GM18498 (cell line): ENCODE results near the gene SEPTIN10.
"Not testable (repeated sequence)": the region's sequence is repeated elsewhere in the genome, so short reads cannot be mapped to it uniquely, and the experiment has no call there.

Source experiments
- ATAC-seq: cut with Tn5 transposase; IDR thresholded peaks from one replicate; pipeline ENCODE4 v1.9.1; 2021; ENCODE audit warnings: mild to moderate bottlenecking, moderate library complexity; ENCODE audit not compliant: unreplicated experiment

SEPTIN10 gene

DNA sequence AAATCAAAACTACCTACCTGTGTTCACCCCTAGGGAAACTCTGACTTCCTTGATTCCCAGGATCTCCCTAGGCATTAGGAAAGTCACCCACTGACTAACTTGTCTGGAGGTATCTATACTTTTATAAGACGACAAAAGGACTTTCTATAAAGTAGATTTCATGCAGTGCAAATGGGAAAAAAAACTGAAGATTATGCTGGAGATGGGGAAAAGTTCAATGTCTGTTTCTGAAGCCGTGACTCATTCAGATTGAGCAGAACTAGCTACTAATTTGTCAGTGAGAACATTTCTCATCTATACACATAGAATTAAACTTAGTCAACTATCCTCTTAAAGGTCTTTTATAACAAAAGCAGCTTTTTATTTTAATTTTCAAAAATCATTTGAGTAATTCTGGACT is 6.0 kb downstream of the SEPTIN10 start:
- no peak for ATAC-seq

GRCh38 chr2:109604597-109604996 is 9.2 kb downstream of the SEPTIN10 start:
- ATAC-seq = no peak

DNA sequence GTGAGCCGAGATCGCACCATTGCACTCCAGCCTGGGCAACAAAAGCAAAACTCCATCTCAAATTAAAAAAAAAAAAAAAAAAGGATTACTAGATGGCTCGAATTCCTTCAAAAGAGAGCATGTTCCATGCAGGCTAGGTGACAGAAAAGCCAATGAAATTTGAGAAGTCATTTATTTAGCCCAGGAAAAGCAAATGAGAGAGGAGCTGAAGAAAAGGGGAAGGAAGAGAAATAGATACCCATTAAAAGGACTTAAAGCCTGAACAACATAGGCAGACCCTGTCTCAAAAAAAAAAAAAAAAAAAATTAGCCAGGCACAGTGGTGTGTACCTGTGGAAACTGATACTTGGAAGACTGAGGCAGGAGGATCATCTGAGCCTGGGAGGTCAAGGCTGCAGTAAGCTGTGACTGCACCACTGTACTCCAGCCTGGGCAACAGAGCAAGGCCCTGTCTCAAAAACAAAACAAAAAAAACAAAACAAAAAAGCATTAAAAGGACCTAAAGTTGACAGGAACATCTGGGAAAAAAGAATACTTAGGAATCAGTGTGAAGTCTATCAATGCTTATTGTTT is 11.1 kb downstream of the SEPTIN10 start:
- ATAC-seq = no peak

DNA sequence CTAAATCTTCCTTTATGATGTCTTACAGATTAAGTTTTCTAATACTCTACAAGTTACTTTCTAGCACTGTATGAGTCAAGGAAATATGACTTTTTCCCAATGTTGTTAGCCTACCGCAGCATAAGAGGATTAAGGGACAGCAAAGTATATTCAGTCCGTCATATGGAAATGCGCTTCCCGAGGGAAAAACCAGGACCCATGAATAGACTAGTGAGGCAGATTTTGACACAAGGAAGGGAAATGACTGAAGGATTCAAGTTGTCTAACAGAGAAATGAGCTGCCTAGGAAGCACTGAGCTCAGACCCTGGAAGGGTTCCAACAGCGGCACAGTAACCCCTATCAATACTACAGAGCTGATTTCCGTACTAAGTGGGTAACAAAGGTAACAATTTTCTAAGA is 12.0 kb downstream of the SEPTIN10 start:
- ATAC-seq = no peak

DNA sequence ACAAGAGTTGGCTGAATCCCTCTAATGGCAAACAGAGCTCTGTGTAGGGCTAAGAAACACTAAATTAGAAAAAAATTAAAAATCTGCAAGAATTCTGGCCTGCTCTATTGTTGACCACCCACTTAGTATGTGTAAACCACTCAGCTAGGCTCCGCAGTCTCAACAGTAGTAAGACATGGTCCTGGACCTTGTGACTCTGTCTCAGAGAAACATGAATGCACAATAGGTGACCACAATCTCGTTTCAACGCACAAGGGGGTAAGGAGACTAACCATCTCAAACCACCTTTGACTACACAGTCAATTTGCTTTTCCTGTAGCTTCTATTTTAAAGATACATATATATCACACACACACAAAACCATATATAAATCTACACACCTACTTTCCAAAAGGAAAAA is 16.5 kb downstream of the SEPTIN10 start:
- no peak for ATAC-seq

GRCh38 chr2:109595644-109596043 is 18.1 kb downstream of the SEPTIN10 start:
- no peak for ATAC-seq

DNA sequence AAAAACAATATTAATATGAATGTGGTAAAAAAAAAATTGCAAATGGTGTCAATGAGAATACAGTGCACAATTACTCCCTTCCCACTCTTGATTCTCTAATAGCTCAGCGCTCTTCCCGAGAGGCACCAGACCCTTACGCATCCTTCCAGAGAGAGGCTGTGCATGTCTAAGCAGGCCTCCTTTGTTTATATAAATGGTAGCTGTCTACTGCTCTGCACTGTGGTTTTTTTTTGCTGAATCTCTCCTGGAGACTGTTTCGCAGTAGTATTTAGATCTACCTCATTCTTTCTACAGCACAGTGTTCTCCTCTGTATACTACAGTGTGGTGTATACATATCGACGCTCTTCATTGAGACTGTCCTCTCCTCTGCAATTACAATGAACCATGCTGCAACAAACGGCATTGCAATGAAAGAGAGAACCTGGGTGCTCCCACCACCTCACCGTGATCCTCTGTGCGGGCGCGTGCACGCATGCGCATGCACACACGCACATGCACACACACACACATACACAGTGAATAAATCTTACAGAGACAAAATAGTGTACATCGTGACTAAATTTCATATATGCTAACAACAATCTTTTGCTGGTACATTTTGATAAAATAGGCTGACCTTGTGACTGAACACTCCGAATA is 19.4 kb downstream of the SEPTIN10 start:
- no peak for ATAC-seq

DNA sequence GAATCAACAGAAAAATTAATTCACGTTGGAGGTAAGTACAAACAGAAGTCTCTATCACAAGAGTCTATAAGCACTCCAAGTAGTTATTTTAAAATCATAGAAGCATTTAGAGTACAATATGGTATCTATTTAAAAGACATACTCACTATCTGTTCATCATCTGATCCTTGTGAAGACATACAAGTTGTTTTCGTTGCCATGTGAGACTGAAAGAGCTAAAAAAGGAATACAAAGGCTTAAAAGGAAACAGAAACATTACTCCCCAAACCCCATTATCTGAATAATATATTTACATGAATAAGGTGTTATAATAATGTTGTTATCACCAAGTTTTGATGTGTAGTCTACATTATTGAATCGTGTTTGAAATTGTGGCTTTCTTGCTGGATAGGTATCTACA is 20.9 kb downstream of the SEPTIN10 start:
- no peak for ATAC-seq

DNA sequence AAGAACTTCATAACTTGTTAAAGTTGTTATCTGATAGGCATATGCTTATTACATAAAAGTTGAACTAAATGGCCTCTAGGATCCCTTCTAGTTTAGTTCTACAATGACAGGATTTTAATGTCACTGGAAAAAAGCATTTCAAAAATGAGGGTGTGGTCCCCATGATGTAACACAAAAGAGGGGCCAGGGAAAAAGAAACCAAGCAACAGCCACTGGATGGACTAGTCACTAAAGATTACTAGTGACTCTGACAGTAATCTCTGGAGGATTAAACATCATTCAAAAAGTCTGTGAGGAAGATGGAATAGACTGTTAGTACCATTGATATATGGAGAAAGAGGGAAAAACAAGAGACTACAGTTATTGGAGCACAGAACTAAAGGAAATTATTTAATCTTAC is 22.6 kb downstream of the SEPTIN10 start:
- no peak for ATAC-seq

GRCh38 chr2:109586687-109587086 is 27.1 kb downstream of the SEPTIN10 start:
- no peak for ATAC-seq

DNA sequence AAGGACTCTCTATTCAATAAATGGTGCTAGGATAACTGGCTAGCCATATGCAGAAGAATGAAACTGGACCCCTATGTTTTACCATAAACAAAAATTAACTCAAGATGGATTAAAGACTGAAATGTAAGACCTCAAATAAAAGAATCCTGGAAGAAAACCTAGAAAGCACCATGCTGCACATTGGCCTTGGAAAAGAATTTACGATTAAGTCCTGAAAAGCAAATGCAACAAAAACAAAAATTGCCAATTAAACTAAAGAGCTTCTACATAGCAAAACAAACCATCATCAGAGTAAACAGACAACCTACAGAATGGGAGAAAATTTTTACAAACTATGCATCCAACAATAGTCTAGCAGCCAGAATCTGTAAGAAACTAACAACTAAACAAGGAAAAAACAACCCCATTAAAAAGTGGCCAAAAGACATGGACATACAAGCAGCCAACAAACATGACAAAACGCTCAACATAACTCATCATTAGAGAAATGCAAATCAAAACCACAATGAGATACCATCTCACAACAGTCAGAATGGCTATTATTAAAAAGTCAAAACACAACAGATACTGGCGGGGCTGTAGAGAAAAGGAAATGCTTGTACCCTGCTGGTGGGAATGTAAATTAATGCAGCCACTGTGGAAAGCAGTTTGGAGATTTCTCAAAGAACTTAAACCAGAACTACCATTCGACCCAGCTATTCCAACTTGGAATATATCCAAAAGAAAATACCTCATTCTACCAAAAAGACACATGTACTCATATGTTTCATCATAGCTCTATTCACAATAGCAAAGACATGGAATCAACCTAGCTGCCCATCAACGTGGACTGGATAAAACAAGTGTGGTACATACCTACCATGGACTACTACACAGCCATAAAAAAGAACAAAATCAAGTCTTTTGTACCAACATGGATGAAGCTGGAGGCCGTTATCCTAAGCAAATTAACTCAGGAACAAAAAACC is 30.6 kb downstream of the SEPTIN10 start:
- peak; percentile 72 for ATAC-seq

DNA sequence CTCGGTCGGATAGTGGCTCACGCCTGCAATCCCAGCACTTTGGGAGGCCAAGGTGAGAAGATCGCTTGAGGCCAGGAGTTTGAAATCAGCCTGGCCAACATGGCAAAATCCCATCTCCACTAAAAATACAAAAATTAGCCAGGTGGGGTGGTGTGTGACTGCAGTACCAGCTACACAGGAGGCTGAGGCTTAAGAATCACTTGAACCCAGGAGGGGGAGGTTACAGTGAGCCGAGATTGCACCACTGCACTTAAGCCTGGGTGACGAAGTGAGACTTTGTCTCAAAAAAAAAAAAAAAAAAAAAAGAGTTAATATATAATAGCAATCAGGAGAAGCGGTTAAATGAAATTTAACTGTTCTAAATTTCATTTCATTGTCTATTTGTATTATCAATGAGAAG is 36.1 kb downstream of the SEPTIN10 start:
- ATAC-seq = not testable (repeated sequence)

DNA sequence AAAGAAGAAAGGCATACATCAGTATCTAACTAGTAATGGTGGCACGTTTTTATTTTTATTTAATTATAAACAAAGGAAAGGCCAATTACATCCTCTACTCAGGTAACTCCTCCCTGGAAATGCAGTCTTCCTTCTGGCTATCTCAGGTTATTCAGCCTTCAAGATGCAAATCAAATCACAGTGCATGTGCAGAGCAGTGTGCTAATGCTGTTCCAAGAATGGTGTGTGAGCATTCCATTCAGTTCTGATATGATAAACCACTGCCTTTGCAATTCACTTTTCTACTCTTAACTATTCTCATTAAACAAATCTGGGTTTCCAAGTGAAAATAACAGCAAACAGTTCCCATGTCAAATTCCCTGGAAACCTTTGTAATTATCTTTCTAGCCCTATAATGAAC is 38.4 kb downstream of the SEPTIN10 start:
- ATAC-seq = no peak

- ATAC-seq = no peak
Observed at GRCh38 chr2:109563980-109564550, 49.7 kb downstream of the SEPTIN10 start.

GRCh38 chr2:109563288-109563687 is 50.5 kb downstream of the SEPTIN10 start:
- no peak for ATAC-seq

- no peak for ATAC-seq
Observed at GRCh38 chr2:109562421-109562820, 51.3 kb downstream of the SEPTIN10 start.

DNA sequence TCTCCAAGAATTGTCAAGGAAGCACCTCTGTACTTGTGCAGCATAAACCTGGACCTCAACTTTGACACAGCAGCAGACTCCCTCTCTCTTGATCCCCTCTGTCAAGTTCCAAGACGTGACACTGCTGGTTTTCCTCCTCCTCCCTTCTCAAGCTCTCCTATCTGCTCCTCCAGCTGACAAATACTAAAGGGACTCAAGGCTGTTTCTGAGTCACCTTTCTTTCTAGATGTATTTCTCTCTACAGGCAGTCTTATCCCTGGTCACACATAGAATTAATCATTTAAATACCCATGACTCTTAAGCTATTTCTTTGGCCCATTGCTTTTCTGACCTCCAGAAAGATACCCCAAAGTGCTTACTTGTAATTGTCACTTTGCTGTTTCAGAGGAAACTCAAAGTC is 53.5 kb downstream of the SEPTIN10 start:
- no peak for ATAC-seq

DNA sequence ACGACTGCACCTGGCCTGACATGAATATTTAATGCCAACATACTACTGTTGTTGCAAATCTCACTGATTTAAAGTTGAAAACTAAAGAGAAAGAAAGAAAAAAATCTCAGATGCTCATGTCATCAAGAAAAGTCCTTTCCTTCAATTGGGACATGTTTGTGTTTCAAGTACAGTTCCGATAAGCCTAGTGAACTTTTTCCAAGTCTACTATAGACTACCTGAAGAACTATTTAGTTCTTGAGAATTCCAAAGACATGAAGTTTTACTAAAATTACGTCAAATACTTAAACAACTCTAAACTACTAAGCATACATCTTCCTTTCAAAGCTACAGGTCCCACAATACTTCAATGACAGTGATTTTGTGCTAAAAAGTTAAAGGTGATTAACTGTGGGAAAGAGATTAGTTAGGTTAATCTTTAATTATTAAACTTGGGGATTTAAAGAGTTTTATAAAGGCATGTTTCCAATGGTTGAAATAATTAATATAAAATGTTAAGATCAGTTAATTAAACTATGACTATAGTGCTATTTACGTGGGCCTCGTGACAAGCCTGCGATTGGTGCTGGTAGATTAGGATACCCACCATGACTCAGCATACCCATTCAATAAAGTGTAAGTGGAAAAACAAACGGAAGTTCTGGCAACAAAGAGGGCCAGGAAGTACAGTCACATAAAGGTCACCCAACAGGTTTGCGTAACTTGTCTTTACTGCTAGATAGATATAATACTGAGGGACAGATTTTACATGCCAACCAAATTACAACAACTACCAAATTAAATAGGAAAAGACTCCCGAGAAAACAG is 55.5 kb downstream of the SEPTIN10 start:
- no peak for ATAC-seq

DNA sequence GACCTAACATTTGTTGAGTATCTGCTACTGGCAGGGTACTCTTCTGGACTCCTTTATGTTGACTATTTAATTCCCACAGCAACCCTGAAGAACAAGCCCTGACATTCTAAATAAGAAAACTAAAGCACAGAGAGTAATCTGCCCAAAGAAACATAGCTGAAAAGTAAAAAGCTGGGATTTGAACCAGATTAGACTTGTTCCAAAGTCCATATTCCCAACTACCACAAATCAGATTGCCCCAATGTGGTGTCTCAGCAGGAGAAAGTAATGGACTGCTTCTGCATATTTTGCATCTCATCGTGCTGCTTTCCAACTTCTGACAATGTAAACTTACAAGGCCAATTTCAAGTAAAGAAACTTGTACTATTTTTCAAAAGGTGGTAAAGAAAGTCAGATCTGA is 56.5 kb downstream of the SEPTIN10 start:
- ATAC-seq = no peak

GRCh38 chr2:109555346-109555900 is 58.3 kb downstream of the SEPTIN10 start:
- ATAC-seq = no peak
